EH (cell line): ENCODE data around the gene IRAG1.
A peak's percentile ranks its signal among the peaks of the same experiment; 100 is the strongest.

Experiments used
- DNase-seq: peaks from one replicate; pipeline ENCODE4 v3.0.0-alpha.2; 2015; ENCODE audit warnings: low read depth

The IRAG1 gene

GRCh38 chr11:10646005-10646404 lies 47.5 kb downstream of the IRAG1 start:
- DNase-seq, result peak; percentile 41

GRCh38 chr11:10645212-10645795 lies 48.3 kb downstream of the IRAG1 start:
- no peak for DNase-seq
